Pancreas (tissue), 10 donors: ENCODE results near the gene HERC3. TPM values are rescaled to one million over a fixed set of nuclear protein-coding genes. Genes with fewer than 3 reads are reported as not detected.

Experiments
- ATAC-seq, 4 donors: fragments of 200-7000 bp; cut with Tn5 transposase; one replicate each; pipeline versions ENCODE4 v1.8.0 to v1.9.1; 2020; ENCODE audit warnings: mild to moderate bottlenecking in 4 of 4, moderate library complexity in 4 of 4
- DNase-seq, 6 donors: peaks; one replicate each; pipeline ENCODE4 v3.0.0-alpha.2; 2020
- FAIRE-seq: peaks from 2 replicates; lab custom pipeline; 2012; peaks lifted over from hg19 to GRCh38; lab: Jason Lieb, UNC
- H3K27ac ChIP-seq, 4 donors: fragments of 200-600 bp; sonication (generic); 1 replicate in 3 of 4; 2 replicates in 1 of 4; pipeline versions ENCODE4 v1.5.0 to v1.8.0; 2020
- H3K27me3 ChIP-seq, 4 donors: fragments of 200-600 bp; one replicate each; pipeline ENCODE4 v1.8.0; 2021
- H3K36me3 ChIP-seq, 3 donors: fragments of 200-600 bp; sonication (generic) in 1 of 3; one replicate each; pipeline versions ENCODE4 v1.5.0 to v1.8.0; 2020 to 2021
- H3K4me1 ChIP-seq, 3 donors: fragments of 200-600 bp; one replicate each; pipeline ENCODE4 v1.8.0; 2021
- H3K4me3 ChIP-seq, 4 donors: fragments of 200-600 bp; sonication (generic) in 2 of 4; one replicate each; pipeline versions ENCODE4 v1.5.0 to v1.8.0; 2020 to 2021
- H3K9me3 ChIP-seq, 4 donors: fragments of 200-600 bp; one replicate each; pipeline ENCODE4 v1.8.0; 2021
- CTCF ChIP-seq, 4 donors: fragments of 200-600 bp; sonication (generic) in 3 of 4; IDR thresholded peaks; one replicate each; pipeline versions ENCODE4 v1.5.0 to v1.8.0; 2021; ENCODE audit warnings: antibody characterized with exemption in 4 of 4
- WGBS, 2 donors: extraction: QIAGEN DNeasy Blood & Tissue Kit; methylation state at CpG; one replicate each; pipeline ENCODE4 v1.1.7; 2013; 5-methylcytosine and 5-hydroxymethylcytosine counted together
- intact Hi-C, 3 donors: fragments of 100-400 bp; cut with DNase I; formaldehyde crosslinking; loops; one replicate each; pipeline versions ENCODE4 v1.11.1 to v1.14.2; 2022
- polyA plus RNA-seq, 2 donors: library from polyadenylated mRNA; stranded (reverse); fragments of 200-250 nt; gene quantifications; one replicate each; pipeline ENCODE4 v1.2.3, GENCODE V29; 2013
- total RNA-seq, 6 donors: library from RNA; stranded (reverse); fragmentation: NEBNext Ultra II Directional in 4 of 6; extraction: Animal tissue kit (Norgen Biotek cat#: 25700) in 4 of 6; gene quantifications; one replicate each; pipeline versions ENCODE4 v1.2.1 to v1.2.4, GENCODE V29; 2021 to 2023
- donor health status: healthy with polysubstance abuse.
- donor health status: DM: no; HTN: no; CAD: no; lungs with moderate emphysema.
- donor health status: DM: no; HTN: no; CAD: no.
- donor health status: control.
- donor health status: control.
- donor health status: Bipolar disorder and iron deficiency.
- donor health status: DM: yes; HTN: yes; CAD: no.
- donor health status: DM: no; HTN: no; CAD: no.
- donor health status: DM: no; HTN: no; CAD: no.
- donor health status: DM: yes; HTN: yes; CAD: no.

HERC3 gene
- total and polyA plus RNA-seq, 8 donors: 2.7 to 18.0 (median 8.0) TPM

- Histone ChIP-seq H3K27me3 (no peaks in the 10 kb centered on the region), H3K9me3 (no peaks in the 10 kb centered on the region), H3K4me1 (no peaks in the 10 kb centered on the region), H3K36me3 (peaks cover 0 to 6% (median 0%) of the 10 kb centered on the region in 3 donors), H3K27ac (no peak overlapping the region), H3K4me3 (no peak overlapping the region)
- ATAC-seq (no peak), FAIRE-seq (no peak), DNase-seq (no peak)
- TF ChIP-seq CTCF (IDR thresholded peaks at IDR 0.05): no peak
- WGBS, 2 donors: 59 to 64% methylated on average over 3 of the region's 3 CpGs
- intact Hi-C loops: no loop called here
Measured at GRCh38 chr4:88693792-88694191, 101.5 kb downstream of the HERC3 start.

- H3K4me1 ChIP-seq: no peaks in the 10 kb centered on the region
- H3K36me3 ChIP-seq: no peaks in the 10 kb centered on the region
- intact Hi-C loops: no loop called here
- H3K9me3 ChIP-seq: no peaks in the 10 kb centered on the region
- ATAC-seq (no peak), FAIRE-seq (no peak), DNase-seq (no peak)
- no peaks in the 10 kb centered on the region for H3K27me3 ChIP-seq
- H3K4me3 ChIP-seq: peak overlapping the region in 2 of 4 donors; percentile 49 to 50
- no peak overlapping the region for H3K27ac ChIP-seq
- WGBS, 2 donors: 67 to 77% methylated on average over 7 of the region's 7 CpGs
- no peak for TF ChIP-seq CTCF (IDR thresholded peaks at IDR 0.05)
Measured at GRCh38 chr4:88696630-88697029, 104.3 kb downstream of the HERC3 start.

- Histone ChIP-seq H3K9me3 (no peaks in the 10 kb centered on the region), H3K4me3 (peak overlapping the region; percentile 13 to 50 (median 38)), H3K27ac (peak overlapping the region in 3 of 4 donors; percentile 31 to 57 (median 40)), H3K36me3 (no peaks in the 10 kb centered on the region), H3K4me1 (no peaks in the 10 kb centered on the region), H3K27me3 (no peaks in the 10 kb centered on the region)
- 51 to 57% methylated on average over 18 of the region's 18 CpGs for WGBS, 2 donors
- peak in 3 of 4 donors; percentile 38 to 54 (median 44) for ATAC-seq
- no peak for FAIRE-seq
- no peak for DNase-seq
- TF ChIP-seq CTCF (IDR thresholded peaks at IDR 0.05): no peak
- intact Hi-C loops: no loop called here
Measured at GRCh38 chr4:88697141-88697540, 104.9 kb downstream of the HERC3 start.

GRCh38 chr4:88697588-88698329, 105.5 kb downstream of the HERC3 start, which contains the start of gene NAP1L5:
NAP1L5 (minus strand) TSS chr4:88697829; CDS start chr4:88697754, 75 bp downstream.
- peak within 1 kb of the TSS; percentile 13 to 50 (median 38) for H3K4me3 ChIP-seq
- no peaks in the 10 kb centered on the region for H3K27me3 ChIP-seq
- FAIRE-seq (no peak), DNase-seq (peak; percentile 35 to 72 (median 48)), ATAC-seq (peak; percentile 86 to 93 (median 90))
- intact Hi-C loops: no loop called here
- 57 to 63% methylated on average over 40 of the region's 40 CpGs for WGBS, 2 donors
- H3K4me1 ChIP-seq: no peaks in the 10 kb centered on the region
- H3K36me3 ChIP-seq: no peaks in the 10 kb centered on the region
- no peak for TF ChIP-seq CTCF (IDR thresholded peaks at IDR 0.05)
- H3K27ac ChIP-seq: peak within 1 kb of the TSS in 3 of 4 donors; percentile 31 to 57 (median 40)
- H3K9me3 ChIP-seq: no peaks in the 10 kb centered on the region

- Histone ChIP-seq H3K9me3 (no peaks in the 10 kb centered on the region), H3K27me3 (no peaks in the 10 kb centered on the region), H3K4me1 (no peaks in the 10 kb centered on the region), H3K4me3 (no peak overlapping the region), H3K36me3 (no peaks in the 10 kb centered on the region), H3K27ac (no peak overlapping the region)
- no peak for TF ChIP-seq CTCF (IDR thresholded peaks at IDR 0.05)
- WGBS, 2 donors: 96 to 97% methylated on average over 7 of the region's 7 CpGs
- FAIRE-seq (no peak), ATAC-seq (no peak), DNase-seq (peak in 1 of 6 donors; percentile 32)
- intact Hi-C loops: no loop called here
Measured at GRCh38 chr4:88698519-88698918, 106.2 kb downstream of the HERC3 start.
